ENCODE measurements around the gene EXOC3. TPM values are rescaled to one million over a fixed set of nuclear protein-coding genes. Genes with fewer than 3 reads are reported as not detected.
A peak's percentile ranks its signal among the peaks of the same experiment; 100 is the strongest.

Gene EXOC3
- total RNA-seq, 3 donors from 2014 or later = 49.8 to 63.7 (median 53.3) TPM

DNA sequence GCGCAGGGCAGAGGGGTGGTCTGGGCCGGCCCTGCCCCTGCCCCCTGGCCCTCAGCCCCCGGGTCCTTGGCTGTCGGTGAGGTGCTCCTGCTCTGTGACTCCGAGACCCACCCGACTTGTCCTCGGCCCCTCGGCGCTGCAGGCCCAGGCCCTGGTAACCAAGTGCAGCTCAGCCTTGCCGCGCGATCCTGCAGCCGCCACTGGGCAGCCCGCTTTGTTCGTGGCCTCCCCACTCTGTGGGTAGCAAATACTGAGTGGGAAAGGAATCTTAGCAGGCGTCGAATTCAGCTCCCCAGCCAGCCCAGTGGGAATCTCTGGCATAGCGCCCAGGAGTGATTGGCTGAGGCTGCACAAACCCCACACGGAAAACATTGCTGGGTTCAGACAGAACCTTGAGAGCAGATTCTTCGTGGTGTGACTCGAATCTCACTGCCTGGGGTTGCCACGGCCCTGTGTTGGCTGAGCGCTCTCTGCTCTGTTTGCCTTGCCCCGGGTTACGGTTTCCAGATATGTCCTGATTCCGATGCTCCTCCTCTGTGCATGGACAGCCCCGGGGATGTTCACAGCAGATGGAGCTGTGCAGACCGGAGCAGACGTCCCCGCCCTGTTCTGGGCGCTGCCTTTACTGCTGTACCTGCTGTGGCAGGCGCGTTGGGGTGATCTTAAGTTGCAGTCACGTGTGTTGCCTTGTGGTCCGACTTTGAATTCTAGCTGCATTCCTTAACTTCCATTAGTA is 13.4 kb upstream of the EXOC3 start:
- TF ChIP-seq, protein P1, sequence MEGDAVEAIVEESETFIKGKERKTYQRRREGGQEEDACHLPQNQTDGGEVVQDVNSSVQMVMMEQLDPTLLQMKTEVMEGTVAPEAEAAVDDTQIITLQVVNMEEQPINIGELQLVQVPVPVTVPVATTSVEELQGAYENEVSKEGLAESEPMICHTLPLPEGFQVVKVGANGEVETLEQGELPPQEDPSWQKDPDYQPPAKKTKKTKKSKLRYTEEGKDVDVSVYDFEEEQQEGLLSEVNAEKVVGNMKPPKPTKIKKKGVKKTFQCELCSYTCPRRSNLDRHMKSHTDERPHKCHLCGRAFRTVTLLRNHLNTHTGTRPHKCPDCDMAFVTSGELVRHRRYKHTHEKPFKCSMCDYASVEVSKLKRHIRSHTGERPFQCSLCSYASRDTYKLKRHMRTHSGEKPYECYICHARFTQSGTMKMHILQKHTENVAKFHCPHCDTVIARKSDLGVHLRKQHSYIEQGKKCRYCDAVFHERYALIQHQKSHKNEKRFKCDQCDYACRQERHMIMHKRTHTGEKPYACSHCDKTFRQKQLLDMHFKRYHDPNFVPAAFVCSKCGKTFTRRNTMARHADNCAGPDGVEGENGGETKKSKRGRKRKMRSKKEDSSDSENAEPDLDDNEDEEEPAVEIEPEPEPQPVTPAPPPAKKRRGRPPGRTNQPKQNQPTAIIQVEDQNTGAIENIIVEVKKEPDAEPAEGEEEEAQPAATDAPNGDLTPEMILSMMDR (IDR thresholded peaks at IDR 0.05) = no peak
- TF ChIP-seq POLR2AphosphoS5 (IDR thresholded peaks at IDR 0.05) = no peak
- no peak for TF ChIP-seq POLR2A (IDR thresholded peaks at IDR 0.05)
- Histone ChIP-seq H3K4me3 (peak overlapping the region in 1 of 3 donors; percentile 49), H3K4me1 (no peaks in the 10 kb centered on the region), H3K27ac (no peak overlapping the region), H3K36me3 (no peaks in the 10 kb centered on the region), H3K27me3 (no peaks in the 10 kb centered on the region), H3K9me3 (no peaks in the 10 kb centered on the region)
- intact Hi-C loops (cut with DNase I; ENCODE audit: low total_unique reads) = no loop called here
- no peak for DNase-seq (ENCODE audit: low spot score in 2 of 2)

DNA sequence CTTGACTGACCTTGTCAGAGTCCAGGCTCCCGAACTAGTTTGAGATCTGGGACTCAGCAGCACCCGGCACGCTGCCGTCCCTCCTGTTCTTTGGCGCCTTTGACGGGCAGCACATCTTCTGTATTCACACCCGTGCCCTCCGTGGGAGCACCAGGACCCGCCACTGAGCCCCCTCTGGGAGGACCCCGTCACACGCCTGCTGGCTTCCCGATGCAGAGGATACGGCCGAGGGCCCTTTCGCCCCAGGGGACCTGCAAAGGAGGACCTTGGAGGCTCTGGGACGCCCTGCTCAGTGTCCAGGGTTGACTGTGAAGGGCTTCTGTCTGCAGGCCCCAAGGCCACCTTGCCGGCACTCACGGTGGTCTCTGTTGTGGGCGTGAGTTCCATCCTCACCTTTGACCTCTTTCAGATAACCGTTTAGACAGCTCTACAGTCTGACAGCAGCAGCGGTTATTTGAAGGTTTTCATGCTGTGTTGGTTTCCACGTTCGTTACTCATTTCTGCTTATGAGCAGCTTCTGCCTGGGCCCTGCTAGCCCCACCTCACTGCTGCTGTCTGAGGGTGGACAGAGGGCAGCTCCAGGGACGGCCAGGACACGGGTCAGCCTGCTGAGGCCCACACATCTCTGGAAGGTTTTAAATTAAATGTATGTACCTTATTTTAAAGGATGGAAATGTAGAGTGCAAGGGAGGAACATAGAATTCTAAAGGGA is 12.6 kb upstream of the EXOC3 start:
- no peaks in the 10 kb centered on the region for H3K4me1 ChIP-seq
- intact Hi-C loops (cut with DNase I; ENCODE audit: low total_unique reads) = no loop called here
- no peaks in the 10 kb centered on the region for H3K36me3 ChIP-seq
- no peak overlapping the region for H3K4me3 ChIP-seq
- no peaks in the 10 kb centered on the region for H3K9me3 ChIP-seq
- no peak for DNase-seq (ENCODE audit: low spot score in 2 of 2)
- no peak overlapping the region for H3K27ac ChIP-seq
- TF ChIP-seq, protein P1 (IDR thresholded peaks at IDR 0.05) = no peak
- TF ChIP-seq POLR2AphosphoS5 (IDR thresholded peaks at IDR 0.05) (no peak), POLR2A (IDR thresholded peaks at IDR 0.05) (no peak)
- no peaks in the 10 kb centered on the region for H3K27me3 ChIP-seq

DNA sequence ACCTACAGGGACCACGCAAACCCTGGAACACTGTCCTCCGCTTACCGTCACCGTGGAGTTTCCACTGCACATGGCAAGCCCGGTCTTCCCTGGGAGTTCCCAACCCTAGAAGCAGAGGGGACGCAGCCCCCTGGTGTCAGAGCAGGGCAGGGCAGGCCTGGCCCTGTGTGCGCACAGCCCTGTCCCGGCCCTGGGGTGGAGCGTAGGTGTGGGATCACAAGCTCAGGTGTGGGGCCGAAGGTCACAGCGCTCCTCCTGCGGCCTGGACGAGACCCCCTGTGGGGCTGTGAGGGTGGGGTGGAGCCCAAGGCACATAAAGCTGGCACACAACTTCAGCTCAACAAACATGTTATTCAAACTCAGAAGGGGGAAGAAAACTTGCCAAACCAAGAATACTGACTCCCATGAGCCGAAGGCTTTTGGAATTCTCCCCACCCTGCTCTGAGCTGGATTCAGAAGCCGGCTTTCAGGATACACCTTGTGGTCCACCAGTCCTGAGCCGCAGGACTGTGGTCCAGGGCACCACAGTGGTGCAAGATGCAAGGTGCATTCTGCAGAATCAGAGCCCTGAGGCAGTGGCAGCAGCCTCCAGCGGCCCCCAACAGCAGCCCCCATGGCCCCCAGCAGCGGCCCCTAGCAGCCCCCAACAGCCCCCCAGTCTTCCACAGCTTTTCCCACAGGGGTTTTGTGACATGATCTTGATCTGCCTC is 11.8 kb upstream of the EXOC3 start:
- H3K27ac ChIP-seq = no peak overlapping the region
- no peak overlapping the region for H3K4me3 ChIP-seq
- intact Hi-C loops (cut with DNase I; ENCODE audit: low total_unique reads) = no loop called here
- TF ChIP-seq, protein P1 (IDR thresholded peaks at IDR 0.05) = peak in 2 of 3 donors; percentile 33 to 43
- TF ChIP-seq POLR2AphosphoS5 (IDR thresholded peaks at IDR 0.05) = no peak
- no peaks in the 10 kb centered on the region for H3K36me3 ChIP-seq
- no peak for DNase-seq (ENCODE audit: low spot score in 2 of 2)
- H3K27me3 ChIP-seq = no peaks in the 10 kb centered on the region
- no peaks in the 10 kb centered on the region for H3K9me3 ChIP-seq
- no peaks in the 10 kb centered on the region for H3K4me1 ChIP-seq

DNA sequence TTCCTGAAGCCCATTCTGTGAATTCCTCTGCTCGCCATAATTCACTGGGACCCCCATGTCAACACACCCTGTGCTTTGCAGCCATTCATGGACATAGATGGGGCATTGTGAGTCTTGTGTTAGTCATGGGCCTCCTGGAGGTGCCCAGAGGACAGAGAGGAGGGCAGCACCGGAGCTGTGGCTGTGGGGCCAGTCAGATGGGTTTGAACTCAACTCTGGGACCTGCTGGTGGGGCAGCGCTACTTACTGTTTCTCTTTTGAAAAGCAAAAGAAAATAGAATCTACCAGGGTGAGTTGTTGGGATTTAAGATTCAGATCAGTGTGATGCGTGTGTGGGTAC is 11.3 kb upstream of the EXOC3 start:
- Histone ChIP-seq H3K4me3 (no peak overlapping the region), H3K27ac (no peak overlapping the region), H3K9me3 (no peaks in the 10 kb centered on the region), H3K4me1 (no peaks in the 10 kb centered on the region), H3K27me3 (no peaks in the 10 kb centered on the region), H3K36me3 (no peaks in the 10 kb centered on the region)
- TF ChIP-seq POLR2AphosphoS5 (IDR thresholded peaks at IDR 0.05) = no peak
- no peak for TF ChIP-seq POLR2A (IDR thresholded peaks at IDR 0.05)
- TF ChIP-seq, protein P1 (IDR thresholded peaks at IDR 0.05) = no peak
- DNase-seq (ENCODE audit: low spot score in 2 of 2) = no peak
- intact Hi-C loops (cut with DNase I; ENCODE audit: low total_unique reads) = no loop called here

Measured in breast epithelium (tissue), 4 donors.